Glomerular endothelial cell (primary cell): ENCODE results near the gene HPS1. TPM values are rescaled to one million over a fixed set of nuclear protein-coding genes. Genes with fewer than 3 reads are reported as not detected.

Experiments
- DNase-seq: peaks from one replicate; pipeline ENCODE4 v3.0.0-alpha.2; 2011; ENCODE audit warnings: low read depth, low spot score; ENCODE audit errors: extremely low read depth
- total RNA-seq: library from RNA; depleted of rRNA; stranded (reverse); fragments of >200 nt; gene quantifications from 2 replicates; pipeline ENCODE4 v1.2.3, GENCODE V29; 2015

Gene HPS1
- total RNA-seq, 1 donor from 2014 or later: 69.5 TPM

GRCh38 chr10:98370831-98371820 is 75.6 kb downstream of the HPS1 start:
- no peak for DNase-seq

GRCh38 chr10:98369801-98370200 is 76.9 kb downstream of the HPS1 start:
- no peak for DNase-seq

DNA sequence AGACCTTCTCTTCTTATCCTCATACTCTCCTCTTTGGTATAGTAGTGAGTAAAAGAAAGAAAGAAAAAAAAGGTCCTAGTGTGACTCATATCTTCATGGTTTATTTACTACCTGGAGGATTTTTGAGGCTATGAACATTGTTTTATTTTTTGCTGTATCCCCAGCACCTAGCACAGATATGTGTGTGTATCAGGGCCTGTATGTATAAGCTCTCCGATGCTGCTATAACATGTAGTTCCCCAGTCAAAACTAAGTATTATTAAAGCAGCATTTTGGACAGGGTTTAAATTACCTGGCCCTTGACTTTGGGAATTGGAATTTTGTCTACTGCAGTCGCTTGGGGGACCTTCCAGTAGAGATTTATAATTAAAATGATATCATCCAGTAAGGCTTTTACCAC is 78.1 kb downstream of the HPS1 start:
- no peak for DNase-seq

- DNase-seq: no peak
Observed at GRCh38 chr10:98367604-98368451, 78.9 kb downstream of the HPS1 start.

Other genes with a start within 250 kb of the HPS1 start
- 2.0 and 7.0 TPM in 2 replicates for gene LOXL4, start 178.7 kb downstream of the HPS1 start, total RNA-seq
- gene PYROXD2, start 31.8 kb downstream of the HPS1 start, total RNA-seq: 2.8 and 5.7 TPM in 2 replicates